ACHN (cell line): Measurements from ENCODE around the gene C16orf96.
A peak's percentile ranks its signal among the peaks of the same experiment; 100 is the strongest.

Experiments
- DNase-seq: peaks from one replicate; pipeline ENCODE4 v3.0.0-alpha.2; 2015
- in situ Hi-C: cut with HindIII; loops from 2 replicates; pipeline ENCODE4 v1.10.0; 2017; ENCODE audit warnings: low sequenced_read_pairs, low pct_ligation_motif_present, low pct_unique_long_range_greater_than_20kb

Gene C16orf96

DNA sequence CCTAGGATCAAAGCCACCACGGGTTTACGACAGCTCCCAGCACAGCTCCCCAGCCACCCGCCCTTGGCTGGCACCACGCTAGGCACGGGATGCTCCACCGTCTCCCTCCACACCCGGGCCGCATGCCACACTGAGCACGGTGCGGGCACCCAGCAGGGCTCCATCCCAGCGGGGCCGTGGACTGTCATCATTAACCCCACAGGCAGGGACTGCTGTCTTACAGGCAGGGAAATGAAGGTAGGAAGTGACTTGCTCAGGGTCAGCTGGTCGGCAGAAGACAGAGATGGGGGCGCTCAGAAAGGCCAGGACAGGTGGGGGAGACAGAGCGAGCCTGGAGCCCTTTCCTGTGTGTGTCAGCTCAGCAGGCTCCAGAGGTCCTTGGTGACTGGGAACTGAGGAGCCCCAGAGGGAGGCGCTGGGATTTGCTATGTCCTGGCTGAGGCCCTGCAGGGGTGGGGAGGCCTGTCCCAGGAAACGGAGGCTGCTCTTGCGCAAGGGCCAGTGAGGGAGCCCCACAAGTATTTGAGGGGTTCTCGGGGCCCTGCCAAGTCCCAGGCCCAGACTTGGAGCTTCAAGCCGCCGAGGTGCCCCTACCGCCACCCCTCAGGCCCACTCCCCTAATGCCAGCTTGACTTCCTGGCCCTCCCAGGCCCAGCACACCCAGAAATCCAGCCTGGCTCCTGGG is 55.3 kb downstream of the C16orf96 start:
- no peak for DNase-seq

GRCh38 chr16:4612474-4612931 is 56.4 kb downstream of the C16orf96 start:
- DNase-seq = no peak
- in situ Hi-C loops = no loop called here

More for the DNA sequence above, 55.3 kb downstream of the C16orf96 start:
- in situ Hi-C loops = no loop called here

- in situ Hi-C loops = no loop called here
- DNase-seq = no peak
Measured at GRCh38 chr16:4612977-4613635, 57.0 kb downstream of the C16orf96 start.

DNA sequence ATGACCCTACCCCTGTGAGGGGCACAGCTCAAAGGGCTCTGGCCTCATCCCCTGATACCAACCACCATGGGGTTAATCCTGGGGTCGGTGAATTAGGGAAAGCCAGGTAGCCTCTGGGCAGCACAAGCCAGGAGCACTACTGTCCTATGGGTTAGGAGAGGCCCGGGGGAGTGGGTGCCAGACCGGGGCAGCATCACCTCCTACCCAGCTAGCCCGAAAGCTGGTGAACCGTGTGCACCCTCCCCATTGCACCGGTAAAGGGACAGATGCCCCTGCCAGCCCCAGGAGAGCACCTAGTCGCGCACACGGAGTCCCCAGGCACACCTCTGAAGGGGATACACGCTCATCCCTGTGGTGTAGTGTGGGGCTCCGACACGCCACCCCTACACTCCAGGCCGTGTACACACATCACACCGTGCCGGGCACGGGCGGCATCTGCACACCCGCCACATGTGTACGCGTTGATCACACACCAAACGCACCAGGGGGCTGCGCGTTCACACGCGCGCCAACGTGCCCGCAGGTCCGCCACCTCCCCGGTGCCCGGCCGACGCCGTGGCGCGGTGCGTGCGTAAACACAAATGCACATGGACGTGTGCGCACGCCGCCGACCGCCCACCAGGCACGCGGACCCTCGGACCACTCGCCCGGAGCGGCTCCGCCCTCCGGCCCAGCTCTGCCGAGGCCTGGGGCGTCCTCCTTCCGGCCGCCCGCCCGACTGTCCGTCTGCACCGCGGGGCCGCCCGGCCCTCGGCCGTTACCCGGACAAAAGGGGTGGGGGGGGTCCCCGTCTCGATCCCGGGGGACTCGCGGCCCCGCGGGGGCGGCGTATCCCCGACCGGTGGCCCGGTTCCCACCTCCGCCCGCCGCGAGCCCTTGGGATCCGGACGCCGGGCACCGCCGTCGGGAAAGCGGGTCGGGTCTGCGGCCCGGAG is 57.8 kb downstream of the C16orf96 start:
- DNase-seq = peak; percentile 55
- in situ Hi-C loops = no loop called here

DNA sequence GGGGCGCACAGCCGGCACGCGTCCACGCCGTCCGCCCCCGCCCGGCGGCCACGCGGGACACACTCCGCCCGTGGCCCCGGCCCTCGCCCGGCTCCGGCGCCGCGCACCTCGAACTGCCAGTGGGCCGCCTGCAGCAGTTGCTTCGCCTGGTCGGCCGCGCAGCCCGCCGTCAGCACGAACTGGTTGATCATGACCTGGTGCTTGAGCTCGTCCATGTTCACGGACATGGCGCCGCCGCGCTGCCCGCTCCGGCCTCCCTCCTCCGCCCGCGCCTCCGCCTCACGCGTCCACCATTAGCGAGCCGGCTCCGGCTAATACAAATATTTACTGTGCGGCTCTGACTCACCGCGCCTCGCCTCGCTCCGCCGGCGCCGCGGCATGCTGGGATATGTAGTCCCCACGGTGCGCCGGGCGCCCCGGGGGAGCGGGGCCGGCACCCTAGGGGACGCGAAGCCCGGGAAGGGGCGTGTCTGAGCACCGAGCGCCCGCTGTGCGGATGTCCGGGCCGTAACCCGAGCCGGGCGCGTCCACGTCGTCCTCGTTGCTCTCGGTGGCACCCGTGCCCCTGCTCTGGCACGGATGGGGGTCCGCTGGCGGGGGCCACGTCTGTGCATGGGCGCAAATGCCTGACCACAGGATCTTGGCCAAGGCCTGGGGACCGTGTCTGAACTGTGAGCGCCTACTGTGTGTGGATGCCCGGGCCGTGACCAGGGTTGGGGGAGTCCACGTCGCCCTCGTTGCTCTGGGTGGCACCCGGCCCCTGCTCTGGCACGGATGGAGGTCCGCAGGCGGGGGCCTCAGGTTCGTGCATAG is 58.6 kb downstream of the C16orf96 start, which contains the start of gene UBALD1:
UBALD1 (minus strand) TSS at position 318 of the 813 bp plus-strand sequence; CDS start at position 227, 91 bp downstream.
- in situ Hi-C loops = no loop called here
- DNase-seq = peak; percentile 97

- in situ Hi-C loops = no loop called here
- DNase-seq = no peak
Measured at GRCh38 chr16:4615384-4616046, 59.4 kb downstream of the C16orf96 start.

DNA sequence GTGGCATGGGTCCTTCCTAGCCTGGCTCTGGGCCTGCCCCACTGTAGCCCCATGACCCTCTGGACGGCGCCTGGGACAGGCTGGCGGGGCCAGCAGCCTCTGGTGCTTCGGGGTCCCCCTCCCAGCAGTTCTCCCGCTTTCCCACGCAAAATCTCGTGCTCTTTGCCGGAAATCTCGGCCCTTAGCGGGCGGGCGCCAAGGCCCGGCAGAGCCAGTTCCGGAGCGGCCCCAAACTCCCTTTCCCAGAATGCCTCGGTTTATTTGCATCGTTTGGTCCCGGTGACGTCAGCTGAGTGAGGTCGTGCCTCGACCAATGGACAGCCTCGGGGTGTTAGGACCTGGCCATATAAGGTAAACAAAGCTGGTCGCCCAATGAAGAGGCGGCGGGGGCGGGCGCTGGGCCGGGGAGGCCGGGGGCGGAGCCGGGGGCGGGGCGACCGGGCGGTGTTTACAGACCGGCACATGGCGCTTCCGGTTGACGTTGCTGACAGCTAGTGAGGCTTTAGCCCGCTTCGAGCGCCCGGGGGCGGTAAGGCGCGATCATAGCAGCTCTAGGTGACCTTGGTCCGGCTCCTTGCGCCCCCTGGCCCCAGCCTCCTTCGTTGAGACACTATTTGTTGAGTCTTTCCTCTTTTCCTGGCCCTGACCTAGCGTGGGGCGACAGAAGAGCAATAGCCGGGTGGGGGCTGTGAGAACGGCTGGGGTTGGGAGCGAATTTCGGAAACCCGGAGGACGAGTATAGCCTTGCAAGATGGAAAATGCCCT is 60.1 kb downstream of the C16orf96 start:
- in situ Hi-C loops = no loop called here
- DNase-seq = peak; percentile 100

- in situ Hi-C loops = no loop called here
- DNase-seq = no peak
Measured at GRCh38 chr16:4617880-4618279, 61.7 kb downstream of the C16orf96 start.

DNA sequence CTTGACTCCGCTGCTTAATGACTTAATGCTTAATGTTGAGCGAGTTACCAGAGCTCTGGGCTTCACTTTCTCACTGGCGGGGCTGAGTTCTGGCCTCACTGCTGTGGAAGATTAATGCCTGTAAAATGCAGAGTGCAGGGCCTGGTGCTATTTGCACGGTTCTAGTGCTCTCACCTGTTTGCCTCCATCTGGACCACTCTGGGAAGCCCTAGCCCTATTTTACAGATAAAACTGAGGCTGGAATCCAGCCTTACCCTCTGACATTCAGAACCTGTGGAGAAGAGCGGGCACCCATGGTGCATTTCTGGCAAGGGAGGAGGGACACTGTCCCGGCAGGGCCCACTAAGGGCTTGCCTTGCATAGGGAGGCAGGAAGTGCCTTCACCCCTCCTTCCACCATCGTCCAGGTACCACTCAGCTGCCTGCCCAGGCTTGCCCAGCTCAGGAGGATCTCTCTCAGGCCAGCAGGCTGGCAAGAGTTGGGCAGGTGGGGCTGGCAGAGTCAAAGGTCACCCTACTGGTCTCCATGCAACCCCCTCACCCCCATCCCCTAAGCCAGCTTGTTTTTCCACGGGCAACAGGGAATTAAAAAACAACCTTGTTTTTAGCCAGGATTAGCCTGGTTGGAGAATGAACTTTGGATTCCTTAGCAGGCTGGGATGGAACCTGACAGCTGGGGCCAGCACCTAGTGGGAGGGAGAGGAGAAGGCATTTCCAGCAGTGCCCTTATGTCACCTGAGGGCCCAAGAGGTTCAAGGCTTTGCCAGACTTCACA is 62.7 kb downstream of the C16orf96 start:
- DNase-seq = no peak
- in situ Hi-C loops = no loop called here

DNA sequence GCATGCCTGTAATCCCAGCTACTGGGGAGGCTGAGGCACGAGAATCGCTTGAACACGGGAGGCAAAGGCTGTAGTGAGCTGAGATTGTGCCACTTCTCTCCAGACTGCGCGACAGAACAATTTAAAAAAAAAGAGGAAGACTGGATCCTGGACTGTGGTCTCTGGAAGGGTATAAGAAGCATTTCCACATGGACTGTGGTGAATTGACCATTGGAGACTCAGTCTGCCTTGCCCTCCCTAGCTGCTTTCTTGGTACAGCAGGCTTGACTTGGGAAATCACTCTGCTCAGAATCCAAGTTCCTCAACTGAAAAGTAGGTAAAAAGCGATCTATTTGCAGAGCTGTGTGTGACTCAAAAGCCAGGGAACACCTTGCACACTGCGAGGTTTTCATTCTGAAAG is 67.5 kb downstream of the C16orf96 start:
- DNase-seq = no peak
- in situ Hi-C loops = no loop called here

- in situ Hi-C loops = no loop called here
- DNase-seq = peak; percentile 99
Measured at GRCh38 chr16:4624015-4624826, 68.1 kb downstream of the C16orf96 start, which contains the start of gene MGRN1. MGRN1 (plus strand) TSS chr16:4624826; CDS start chr16:4624961, 135 bp downstream.

- peak; percentile 74 for DNase-seq
Measured at GRCh38 chr16:4624827-4625559, 68.9 kb downstream of the C16orf96 start.

DNA sequence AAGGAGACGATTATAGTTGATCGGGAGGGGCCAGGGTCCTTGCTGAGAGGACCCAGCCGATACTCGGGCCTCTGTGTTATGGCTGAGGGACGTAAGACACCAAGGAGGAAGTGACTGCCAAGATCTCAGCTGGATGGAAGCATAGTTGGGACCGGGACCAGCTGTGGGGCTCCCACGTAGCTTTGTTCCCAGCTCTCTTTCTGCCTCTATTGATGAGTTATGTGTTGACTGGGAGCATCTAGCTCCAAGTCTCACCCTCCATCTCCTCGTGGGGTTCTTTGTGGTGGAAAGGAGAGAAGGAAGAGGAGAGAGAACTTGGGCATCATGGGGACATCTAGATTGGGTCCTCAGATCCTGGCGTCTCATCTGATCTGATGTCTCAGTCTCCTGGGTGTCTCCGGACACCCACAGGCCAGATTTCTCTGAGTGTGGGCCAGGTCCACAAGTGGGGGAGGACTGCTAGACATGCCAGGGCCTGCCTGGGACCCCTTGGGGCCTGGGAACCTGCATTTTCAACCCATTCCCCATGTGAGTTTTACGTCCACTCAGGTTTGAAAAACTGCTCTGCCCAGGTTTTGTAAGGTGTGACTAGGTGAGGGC is 69.5 kb downstream of the C16orf96 start:
- in situ Hi-C loops = no loop called here
- DNase-seq = no peak

More at GRCh38 chr16:4624827-4625559, 68.9 kb downstream of the C16orf96 start:
- in situ Hi-C loops = no loop called here

GRCh38 chr16:4626396-4626795 is 70.3 kb downstream of the C16orf96 start:
- DNase-seq = no peak
- in situ Hi-C loops = no loop called here
